Endothelial cell of umbilical vein (primary cell): ENCODE measurements around the gene ASB7.

Experiments used
- EZH2 ChIP-seq: IDR thresholded peaks from 2 replicates; pipeline ENCODE4 v1.6.1; 2012; ENCODE audit warnings: borderline replicate concordance, low read depth, mild to moderate bottlenecking, moderate library complexity, low read length, inconsistent platforms; ENCODE audit not compliant: severe bottlenecking
- JUN ChIP-seq: IDR thresholded peaks from 2 replicates; pipeline ENCODE4 v1.6.1; 2011; ENCODE audit warnings: borderline replicate concordance, low read depth; ENCODE audit not compliant: insufficient read length, insufficient read depth
- MYC ChIP-seq: IDR thresholded peaks from one replicate; pipeline ENCODE4 v1.6.1; 2011; ENCODE audit warnings: mild to moderate bottlenecking, low read depth, low read length
- POLR2A ChIP-seq: IDR thresholded peaks from 2 replicates; pipeline ENCODE4 v1.6.1; 2012; ENCODE audit warnings: low read depth, mild to moderate bottlenecking, control low read depth, low read length
- POLR2AphosphoS5 ChIP-seq: IDR thresholded peaks from 2 replicates; pipeline ENCODE4 v1.6.1; 2012; ENCODE audit warnings: low read depth, mild to moderate bottlenecking, control low read depth, low read length, moderate library complexity; ENCODE audit not compliant: insufficient read depth
- TF ChIP-seq, protein P1 (sequence below), 2 donors: IDR thresholded peaks; 1 replicate in 1 of 2; 2 replicates in 1 of 2; pipeline ENCODE4 v1.5.1; 2011; ENCODE audit warnings: low read length in 2 of 2, mild to moderate bottlenecking in 2 of 2, moderate library complexity in 2 of 2, control low read depth in 1 of 2, inconsistent platforms in 1 of 2, low read depth in 1 of 2; ENCODE audit not compliant: insufficient read depth in 1 of 2; ENCODE audit errors: extremely low read depth in 1 of 2

DNA sequence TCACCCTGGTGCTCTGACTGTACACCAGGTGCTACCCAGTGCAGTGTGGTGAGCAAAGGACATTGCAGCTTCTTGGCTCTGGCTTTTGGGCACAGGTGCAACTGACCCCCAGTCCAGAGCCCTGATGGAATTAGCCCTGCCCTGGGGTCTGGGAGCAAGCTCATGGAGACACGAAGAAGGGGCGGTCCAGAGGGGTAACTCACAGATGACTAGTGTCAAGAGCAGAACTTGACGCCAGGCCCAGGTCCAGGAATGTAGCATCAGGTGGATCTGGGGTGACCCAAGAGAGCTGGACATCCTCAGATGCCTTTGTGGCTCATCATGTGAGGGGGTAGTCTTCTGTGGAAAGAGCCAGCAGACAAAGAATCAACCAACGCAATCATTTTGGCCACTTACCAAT, 88.9 kb downstream of the ASB7 start:
- TF ChIP-seq, protein P1, sequence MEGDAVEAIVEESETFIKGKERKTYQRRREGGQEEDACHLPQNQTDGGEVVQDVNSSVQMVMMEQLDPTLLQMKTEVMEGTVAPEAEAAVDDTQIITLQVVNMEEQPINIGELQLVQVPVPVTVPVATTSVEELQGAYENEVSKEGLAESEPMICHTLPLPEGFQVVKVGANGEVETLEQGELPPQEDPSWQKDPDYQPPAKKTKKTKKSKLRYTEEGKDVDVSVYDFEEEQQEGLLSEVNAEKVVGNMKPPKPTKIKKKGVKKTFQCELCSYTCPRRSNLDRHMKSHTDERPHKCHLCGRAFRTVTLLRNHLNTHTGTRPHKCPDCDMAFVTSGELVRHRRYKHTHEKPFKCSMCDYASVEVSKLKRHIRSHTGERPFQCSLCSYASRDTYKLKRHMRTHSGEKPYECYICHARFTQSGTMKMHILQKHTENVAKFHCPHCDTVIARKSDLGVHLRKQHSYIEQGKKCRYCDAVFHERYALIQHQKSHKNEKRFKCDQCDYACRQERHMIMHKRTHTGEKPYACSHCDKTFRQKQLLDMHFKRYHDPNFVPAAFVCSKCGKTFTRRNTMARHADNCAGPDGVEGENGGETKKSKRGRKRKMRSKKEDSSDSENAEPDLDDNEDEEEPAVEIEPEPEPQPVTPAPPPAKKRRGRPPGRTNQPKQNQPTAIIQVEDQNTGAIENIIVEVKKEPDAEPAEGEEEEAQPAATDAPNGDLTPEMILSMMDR (IDR thresholded peaks at IDR 0.05; ENCODE audit: extremely low read depth in 1 of 2, insufficient read depth in 1 of 2, low read depth in 1 of 2, low read length in 2 of 2) = no peak
- TF ChIP-seq EZH2 (no peak), JUN (no peak), POLR2A (no peak), POLR2AphosphoS5 (no peak), MYC (no peak)
